CD14-positive monocyte (primary cell): ENCODE measurements around the gene INPP4B. TPM values are rescaled to one million over a fixed set of nuclear protein-coding genes. Genes with fewer than 3 reads are reported as not detected.

Experiments
- DNase-seq, 3 donors: peaks; one replicate each; pipeline ENCODE4 v3.0.0-alpha.2; 2011 to 2022
- H2AFZ ChIP-seq: 2 replicates; pipeline ENCODE4 v1.6.0; 2012; ENCODE audit warnings: mild to moderate bottlenecking, low read depth, low read length, inconsistent platforms; ENCODE audit not compliant: insufficient read depth, poor library complexity, severe bottlenecking
- H3K27ac ChIP-seq, 2 donors: 1 replicate in 1 of 2; 2 replicates in 1 of 2; pipeline ENCODE4 v1.5.1; 2012 to 2013; ENCODE audit warnings: low read length in 2 of 2, control low read depth in 1 of 2, inconsistent platforms in 1 of 2, low read depth in 1 of 2, mild to moderate bottlenecking in 1 of 2
- H3K27me3 ChIP-seq, 2 donors: one replicate each; pipeline versions ENCODE4 v1.6.0 to v1.6.1; 2011 to 2013; ENCODE audit warnings: low read length in 2 of 2; ENCODE audit not compliant: control insufficient read depth in 2 of 2, insufficient read depth in 2 of 2
- H3K36me3 ChIP-seq, 2 donors: replicated peaks in 1 of 2; 1 replicate in 1 of 2; 2 replicates in 1 of 2; pipeline versions ENCODE4 v1.5.1 to v1.6.1; 2012 to 2013; ENCODE audit warnings: low read length in 2 of 2, control low read depth in 1 of 2, inconsistent platforms in 1 of 2, mild to moderate bottlenecking in 1 of 2; ENCODE audit not compliant: insufficient read depth in 2 of 2, control insufficient read depth in 1 of 2
- H3K4me1 ChIP-seq, 2 donors: 1 replicate in 1 of 2; 2 replicates in 1 of 2; pipeline versions ENCODE4 v1.5.1 to v1.6.1; 2012 to 2013; ENCODE audit warnings: low read length in 2 of 2, control low read depth in 1 of 2, inconsistent platforms in 1 of 2, mild to moderate bottlenecking in 1 of 2, moderate library complexity in 1 of 2; ENCODE audit not compliant: insufficient read depth in 2 of 2, control insufficient read depth in 1 of 2
- H3K4me2 ChIP-seq: replicated peaks from 2 replicates; pipeline ENCODE3; 2012; ENCODE audit warnings: low read length, moderate library complexity, mild to moderate bottlenecking; ENCODE audit not compliant: poor library complexity, severe bottlenecking; ENCODE audit errors: extremely low read depth
- H3K4me3 ChIP-seq, 3 experiments: fragments of 200-600 bp in 1 of 3; sonication (generic) in 1 of 3; replicated peaks in 1 of 3; 1 replicate in 2 of 3; 2 replicates in 1 of 3; pipeline ENCODE4 v1.5.1; 2011 to 2013; ENCODE audit warnings: low read length in 3 of 3, mild to moderate bottlenecking in 3 of 3, control low read depth in 2 of 3, low read depth in 2 of 3, inconsistent platforms in 1 of 3, moderate library complexity in 1 of 3
- H3K79me2 ChIP-seq: 2 replicates; pipeline ENCODE4 v1.6.0; 2012; ENCODE audit warnings: mild to moderate bottlenecking, control low read depth, inconsistent platforms, low read length, moderate library complexity; ENCODE audit not compliant: insufficient read depth
- H3K9ac ChIP-seq: 2 replicates; pipeline ENCODE4 v1.6.0; 2017; ENCODE audit warnings: low read length, mild to moderate bottlenecking; ENCODE audit not compliant: insufficient read depth, poor library complexity, severe bottlenecking
- H3K9me3 ChIP-seq, 2 donors: replicated peaks in 1 of 2; 1 replicate in 1 of 2; 2 replicates in 1 of 2; pipeline versions ENCODE4 v1.5.1 to v1.6.1; 2012 to 2013; ENCODE audit warnings: low read length in 2 of 2, control low read depth in 1 of 2; ENCODE audit not compliant: control insufficient read depth in 1 of 2, insufficient read depth in 1 of 2
- H4K20me1 ChIP-seq: 2 replicates; pipeline ENCODE4 v1.6.0; 2012; ENCODE audit warnings: mild to moderate bottlenecking, low read length, control low read depth, moderate library complexity; ENCODE audit not compliant: insufficient read depth
- H3K27ac Mint-ChIP-seq, 7 donors: one replicate each; pipeline ENCODE4 v1.8.0; 2020; ENCODE audit warnings: mild to moderate bottlenecking in 7 of 7, mixed read lengths in 7 of 7, moderate library complexity in 6 of 7, inconsistent platforms in 2 of 7
- H3K27me3 Mint-ChIP-seq, 3 donors: one replicate each; pipeline ENCODE4 v1.8.0; 2021 to 2022; ENCODE audit warnings: low read depth in 3 of 3, mild to moderate bottlenecking in 3 of 3, mixed read lengths in 3 of 3, moderate library complexity in 3 of 3, inconsistent platforms in 1 of 3
- H3K36me3 Mint-ChIP-seq, 2 donors: one replicate each; pipeline ENCODE4 v1.8.0; 2020; ENCODE audit warnings: mixed read lengths in 2 of 2, inconsistent platforms in 1 of 2, mild to moderate bottlenecking in 1 of 2
- H3K4me1 Mint-ChIP-seq: one replicate; pipeline ENCODE4 v1.8.0; 2020; ENCODE audit warnings: mild to moderate bottlenecking, mixed read lengths
- H3K4me3 Mint-ChIP-seq, 2 donors: one replicate each; pipeline ENCODE4 v1.8.0; 2020; ENCODE audit warnings: mild to moderate bottlenecking in 2 of 2, mixed read lengths in 2 of 2, moderate library complexity in 1 of 2
- H3K9me3 Mint-ChIP-seq, 7 donors: one replicate each; pipeline ENCODE4 v1.8.0; 2020 to 2022; ENCODE audit warnings: mixed read lengths in 7 of 7, mild to moderate bottlenecking in 6 of 7, moderate library complexity in 6 of 7, inconsistent platforms in 2 of 7
- WGBS: methylation state at CpG from one replicate; pipeline ENCODE4 v1.1.5; 2013; ENCODE audit warnings: missing lambda C conversion rate; ENCODE audit not compliant: insufficient coverage; 5-methylcytosine and 5-hydroxymethylcytosine counted together
- intact Hi-C, 2 donors: fragments of 100-400 bp; cut with micrococcal nuclease; formaldehyde crosslinking; loops; one replicate each; pipeline versions ENCODE4 v1.15.0 to v1.15.1; 2023
- polyA plus RNA-seq, 3 donors: library from polyadenylated mRNA; depleted of rRNA in 1 of 3; unstranded in 2 of 3; stranded (reverse) in 1 of 3; fragments of 300-500 nt in 2 of 3; fragments of >200 nt in 1 of 3; fragmentation: Illumina TruSeq in 2 of 3; gene quantifications; 1 replicate in 2 of 3; 2 replicates in 1 of 3; pipeline ENCODE4 v1.2.3, GENCODE V29; 2012 to 2021
- TF ChIP-seq, protein P1 (sequence below): fragments of 200-600 bp; IDR thresholded peaks from one replicate; pipeline ENCODE4 v1.8.0; 2022; ENCODE audit warnings: antibody characterized with exemption, mild to moderate bottlenecking

INPP4B gene
- polyA plus RNA-seq, 3 donors: 0.13 to 0.38 (median 0.22) TPM

DNA sequence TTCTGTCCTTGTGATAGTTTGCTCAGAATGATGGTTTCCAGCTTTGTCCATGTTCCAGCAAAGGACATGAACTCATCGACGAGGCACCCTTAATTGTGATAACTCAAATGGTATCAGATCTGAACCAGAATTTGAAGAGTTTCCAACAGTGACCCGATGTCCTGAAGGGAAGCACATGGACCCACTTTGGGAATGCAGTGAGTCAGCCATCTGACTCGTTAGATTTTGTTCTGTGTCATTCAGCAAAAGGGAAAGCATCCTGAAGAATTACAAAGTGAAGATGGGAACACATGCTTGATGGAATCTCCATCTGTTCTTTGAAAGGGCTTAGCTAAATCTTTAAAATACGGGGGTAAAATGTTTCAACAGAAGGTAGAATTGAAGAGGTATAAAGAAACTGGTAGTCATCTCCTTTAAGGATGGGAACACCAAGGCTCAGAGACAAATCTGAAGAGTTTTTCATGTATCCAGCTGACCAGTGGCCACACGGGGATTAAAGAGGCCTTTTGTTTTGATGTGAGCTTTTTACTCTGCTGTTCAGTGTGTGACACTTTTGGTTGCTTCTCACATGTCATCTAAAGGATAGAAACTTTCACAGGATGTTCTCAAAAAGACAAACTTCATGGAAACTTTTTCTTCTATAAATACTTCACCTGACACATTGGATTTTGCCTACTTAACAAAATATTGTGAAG lies 393.8 kb downstream of the INPP4B start:
- H3K27ac Mint-ChIP-seq: no peak overlapping the region
- H3K9me3 Mint-ChIP-seq: peaks cover 0 to 2% (median 0%) of the 10 kb centered on the region in 7 donors
- no peak overlapping the region for H3K4me2 ChIP-seq
- H3K79me2 ChIP-seq: no peaks in the 10 kb centered on the region
- DNase-seq: no peak
- intact Hi-C loops: no loop called here
- no peaks in the 10 kb centered on the region for H3K27me3 ChIP-seq
- H3K36me3 Mint-ChIP-seq: no peaks in the 10 kb centered on the region
- H3K36me3 ChIP-seq: no peaks in the 10 kb centered on the region
- H3K4me3 ChIP-seq: no peak overlapping the region
- H2AFZ ChIP-seq: no peak overlapping the region
- H3K27ac ChIP-seq: no peak overlapping the region
- TF ChIP-seq, protein P1, sequence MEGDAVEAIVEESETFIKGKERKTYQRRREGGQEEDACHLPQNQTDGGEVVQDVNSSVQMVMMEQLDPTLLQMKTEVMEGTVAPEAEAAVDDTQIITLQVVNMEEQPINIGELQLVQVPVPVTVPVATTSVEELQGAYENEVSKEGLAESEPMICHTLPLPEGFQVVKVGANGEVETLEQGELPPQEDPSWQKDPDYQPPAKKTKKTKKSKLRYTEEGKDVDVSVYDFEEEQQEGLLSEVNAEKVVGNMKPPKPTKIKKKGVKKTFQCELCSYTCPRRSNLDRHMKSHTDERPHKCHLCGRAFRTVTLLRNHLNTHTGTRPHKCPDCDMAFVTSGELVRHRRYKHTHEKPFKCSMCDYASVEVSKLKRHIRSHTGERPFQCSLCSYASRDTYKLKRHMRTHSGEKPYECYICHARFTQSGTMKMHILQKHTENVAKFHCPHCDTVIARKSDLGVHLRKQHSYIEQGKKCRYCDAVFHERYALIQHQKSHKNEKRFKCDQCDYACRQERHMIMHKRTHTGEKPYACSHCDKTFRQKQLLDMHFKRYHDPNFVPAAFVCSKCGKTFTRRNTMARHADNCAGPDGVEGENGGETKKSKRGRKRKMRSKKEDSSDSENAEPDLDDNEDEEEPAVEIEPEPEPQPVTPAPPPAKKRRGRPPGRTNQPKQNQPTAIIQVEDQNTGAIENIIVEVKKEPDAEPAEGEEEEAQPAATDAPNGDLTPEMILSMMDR: no peak
- no peak overlapping the region for H3K4me3 Mint-ChIP-seq
- no peaks in the 10 kb centered on the region for H3K4me1 ChIP-seq
- 94% methylated on average over 5 of the region's 6 CpGs for WGBS
- no peaks in the 10 kb centered on the region for H3K27me3 Mint-ChIP-seq
- no peaks in the 10 kb centered on the region for H3K4me1 Mint-ChIP-seq
- no peak overlapping the region for H3K9ac ChIP-seq
- no peaks in the 10 kb centered on the region for H4K20me1 ChIP-seq
- no peaks in the 10 kb centered on the region for H3K9me3 ChIP-seq

DNA sequence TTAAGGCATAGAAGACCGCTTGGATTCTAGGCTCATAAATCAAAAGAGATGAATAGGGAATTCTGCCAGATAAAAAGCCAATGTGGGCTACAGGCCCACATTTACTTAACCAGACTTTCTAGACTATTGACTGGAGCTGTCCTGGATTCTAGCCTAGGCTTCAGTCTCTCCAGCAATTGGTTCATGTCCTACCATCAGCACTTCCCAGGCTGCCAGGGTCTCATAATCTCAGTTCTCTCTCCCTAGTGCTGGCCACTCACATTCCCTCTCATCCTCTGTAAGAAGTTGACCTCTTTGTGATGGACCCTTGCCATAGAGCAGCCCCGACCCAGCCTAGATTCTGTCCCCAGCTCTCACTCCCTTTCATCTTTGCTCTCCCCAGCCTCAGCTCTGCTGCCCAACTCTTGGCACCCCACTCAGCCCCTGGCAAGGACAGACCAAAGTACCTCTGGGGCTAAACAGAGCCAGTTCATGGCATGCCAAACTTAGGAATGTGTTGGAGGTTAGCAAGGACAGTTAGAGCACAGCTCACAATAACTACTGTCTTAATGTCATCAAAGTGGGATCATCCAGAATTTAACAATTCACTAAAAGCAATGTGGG lies 396.2 kb downstream of the INPP4B start:
- Mint-ChIP-seq H3K9me3 (no peaks in the 10 kb centered on the region), H3K4me3 (no peak overlapping the region), H3K27ac (no peak overlapping the region), H3K36me3 (no peaks in the 10 kb centered on the region), H3K27me3 (no peaks in the 10 kb centered on the region), H3K4me1 (peaks cover 7% of the 10 kb centered on the region)
- H4K20me1 ChIP-seq: no peaks in the 10 kb centered on the region
- no peaks in the 10 kb centered on the region for H3K9me3 ChIP-seq
- WGBS: 100% methylated on average over 1 of the region's 2 CpGs
- TF ChIP-seq, protein P1: no peak
- no peak overlapping the region for H3K9ac ChIP-seq
- H3K79me2 ChIP-seq: no peaks in the 10 kb centered on the region
- no peaks in the 10 kb centered on the region for H3K4me1 ChIP-seq
- no peak for DNase-seq
- H3K27ac ChIP-seq: no peak overlapping the region
- H3K27me3 ChIP-seq: no peaks in the 10 kb centered on the region
- no peak overlapping the region for H3K4me2 ChIP-seq
- no peak overlapping the region for H3K4me3 ChIP-seq
- no peak overlapping the region for H2AFZ ChIP-seq
- intact Hi-C loops: no loop called here
- no peaks in the 10 kb centered on the region for H3K36me3 ChIP-seq
